Measurements from ENCODE around the gene TYW5.
"Not testable (repeated sequence)": the region's sequence is repeated elsewhere in the genome, so short reads cannot be mapped to it uniquely, and the experiment has no call there.

The TYW5 gene

DNA sequence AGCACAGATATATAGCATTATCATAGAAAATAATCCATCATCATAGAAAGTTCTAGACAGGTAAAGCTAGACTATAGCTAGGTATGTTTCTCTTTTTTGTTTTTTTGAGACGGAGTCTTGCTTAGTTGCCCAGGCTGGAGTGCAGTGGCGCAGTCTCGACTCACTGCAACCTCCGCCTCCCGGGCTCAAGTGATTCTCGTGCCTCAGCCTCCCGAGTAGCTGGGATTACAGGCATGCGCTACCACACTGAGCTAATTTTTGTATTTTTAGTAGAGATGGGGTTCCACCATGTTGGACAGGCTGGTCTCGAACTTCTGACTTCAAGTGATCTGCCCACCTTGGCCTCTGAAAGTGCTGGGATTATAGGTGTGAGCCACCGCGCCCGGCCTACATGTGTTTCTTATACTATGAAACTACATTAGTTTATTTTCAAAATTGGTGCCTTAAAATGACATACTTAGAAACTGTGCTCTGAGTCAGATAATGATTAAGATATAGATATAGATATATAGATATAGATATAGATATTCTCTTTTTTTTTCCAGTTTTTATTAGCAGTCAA lies 42.7 kb downstream of the TYW5 start:
- FAIRE-seq: not testable (repeated sequence)

DNA sequence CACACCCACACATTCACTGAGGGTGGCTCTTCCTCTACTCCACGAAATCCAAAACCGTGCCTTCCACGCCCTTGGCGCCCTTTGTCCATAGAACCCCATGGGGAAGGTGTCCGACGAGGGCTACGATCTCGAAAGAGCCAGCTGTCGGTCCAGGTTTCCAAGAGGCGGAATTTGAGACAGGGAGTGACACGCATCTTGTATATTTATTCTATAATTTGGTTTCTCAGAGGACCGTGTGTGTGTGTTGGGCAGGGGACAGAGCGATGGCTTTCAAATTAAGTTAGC lies 43.5 kb downstream of the TYW5 start:
- no peak for FAIRE-seq

DNA sequence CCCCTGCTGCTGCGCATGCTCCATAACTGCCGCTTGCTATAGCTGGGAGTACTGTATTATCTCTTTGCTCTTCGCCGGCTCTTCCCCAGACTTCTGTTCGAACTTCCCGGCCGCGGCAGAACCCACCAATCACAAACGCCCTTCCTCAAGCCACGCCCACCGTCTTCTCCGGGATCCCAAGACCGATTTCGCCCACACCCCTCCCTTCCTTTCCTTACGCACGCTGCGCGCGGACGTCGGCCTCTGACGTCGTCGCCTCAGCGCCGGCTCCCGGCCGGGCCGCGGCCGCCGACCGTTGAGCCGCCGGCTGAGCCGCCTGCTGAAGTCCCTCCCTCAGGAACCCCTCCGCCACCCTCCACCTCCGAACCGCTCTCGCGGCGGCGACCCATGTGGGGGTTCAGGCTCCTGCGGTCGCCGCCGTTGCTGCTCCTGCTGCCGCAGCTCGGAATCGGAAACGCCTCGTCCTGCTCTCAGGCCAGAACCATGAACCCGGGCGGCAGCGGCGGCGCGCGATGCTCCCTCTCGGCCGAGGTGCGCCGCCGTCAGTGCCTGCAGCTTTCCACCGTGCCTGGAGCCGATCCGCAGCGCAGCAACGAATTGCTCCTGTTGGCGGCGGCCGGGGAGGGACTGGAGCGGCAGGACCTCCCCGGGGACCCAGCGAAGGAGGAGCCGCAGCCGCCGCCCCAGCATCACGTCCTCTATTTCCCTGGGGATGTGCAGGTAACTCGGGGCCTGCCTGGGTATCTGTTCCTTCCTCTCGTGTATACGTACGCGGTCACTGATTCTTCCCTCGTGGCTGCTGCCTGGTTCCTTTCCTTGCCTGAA lies 44.0 kb downstream of the TYW5 start, which contains the start of gene C2orf69:
TSS of gene C2orf69 (plus strand) at position 242 of the 825 bp plus-strand sequence. CDS start at position 388, 146 bp downstream.
- peak; percentile 93 for FAIRE-seq

DNA sequence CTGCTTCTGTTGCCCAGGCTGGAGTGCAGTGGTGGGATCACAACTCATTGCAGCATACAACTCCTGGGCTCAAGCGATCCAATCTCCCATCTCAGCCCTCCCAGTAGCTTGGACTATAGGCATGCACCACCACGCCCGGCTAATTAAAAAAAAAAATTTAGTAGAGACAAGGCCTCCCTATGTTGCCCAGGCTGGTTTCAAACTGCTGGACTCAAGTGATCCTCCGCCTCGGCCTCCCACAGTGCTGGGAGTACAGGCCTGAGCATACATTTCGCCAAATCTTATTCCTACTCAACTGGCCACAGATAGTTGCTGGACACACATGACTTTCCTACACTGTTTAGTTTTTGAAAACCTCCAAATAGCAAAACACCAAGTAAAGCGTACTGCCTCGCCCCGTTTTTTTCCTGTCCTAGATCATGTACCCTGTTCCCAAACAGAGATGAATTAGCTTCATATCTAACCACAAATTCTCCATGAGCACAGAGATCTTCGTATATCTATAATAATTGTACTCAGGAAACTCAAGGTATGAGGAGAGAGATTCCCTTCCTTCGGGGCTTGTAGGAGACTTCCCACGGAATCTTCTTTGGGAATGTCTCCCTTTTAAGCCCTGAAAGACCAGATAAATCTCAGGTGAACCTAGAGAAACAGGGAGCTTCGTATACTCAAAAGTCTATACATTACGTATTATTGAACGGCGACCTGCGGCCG lies 44.8 kb downstream of the TYW5 start:
- no peak for FAIRE-seq

DNA sequence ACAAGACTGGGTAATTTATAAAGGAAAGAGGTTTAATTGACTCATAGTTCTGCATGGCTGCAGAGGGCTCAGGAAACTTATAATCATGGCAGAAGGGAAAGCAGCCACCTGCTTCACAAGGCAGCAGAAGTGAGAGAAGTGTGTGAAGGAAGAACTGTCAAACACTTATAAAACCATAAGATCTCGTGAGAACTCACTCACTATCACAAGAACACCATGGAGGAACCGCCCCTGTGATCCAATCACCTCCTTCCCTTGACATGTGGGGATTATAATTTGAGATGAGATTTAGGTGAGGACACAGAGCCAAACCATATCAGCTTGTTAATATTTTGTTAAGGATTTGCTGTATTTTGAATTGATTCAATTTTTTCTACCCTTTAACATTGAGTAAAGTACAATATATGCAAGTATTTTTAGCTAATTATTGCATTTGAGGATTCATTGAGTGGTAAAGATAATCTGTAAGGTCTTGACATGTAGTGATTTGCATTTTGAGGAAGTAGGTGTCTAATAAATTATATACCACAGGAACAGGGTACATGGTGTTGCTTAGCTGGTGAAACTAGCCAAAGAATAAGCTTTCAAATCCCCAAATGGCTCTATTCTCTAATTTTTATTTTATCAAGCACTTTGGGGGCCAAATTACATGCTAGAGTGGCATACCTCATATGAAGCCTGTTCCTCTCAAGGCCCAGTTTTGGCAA lies 48.1 kb downstream of the TYW5 start:
- no peak for FAIRE-seq

DNA sequence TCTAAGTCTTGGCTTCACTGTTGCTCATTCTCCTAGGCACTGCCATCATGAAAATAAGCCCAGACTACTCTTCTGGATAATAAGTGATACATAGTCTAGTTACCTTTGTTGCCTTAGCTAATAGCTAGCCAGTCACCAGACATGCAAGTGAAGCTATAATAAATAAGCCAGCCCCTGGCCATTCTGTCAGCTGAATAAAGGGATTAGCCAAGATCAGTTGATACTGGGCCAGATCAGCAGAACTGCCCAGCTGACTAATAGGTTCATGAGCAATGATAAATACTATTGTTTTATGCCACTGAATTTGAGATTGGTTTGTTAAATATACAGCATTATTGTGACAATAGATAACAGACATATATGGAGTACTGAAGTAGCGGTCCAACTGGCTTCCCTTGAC lies 52.2 kb downstream of the TYW5 start:
- no peak for FAIRE-seq

DNA sequence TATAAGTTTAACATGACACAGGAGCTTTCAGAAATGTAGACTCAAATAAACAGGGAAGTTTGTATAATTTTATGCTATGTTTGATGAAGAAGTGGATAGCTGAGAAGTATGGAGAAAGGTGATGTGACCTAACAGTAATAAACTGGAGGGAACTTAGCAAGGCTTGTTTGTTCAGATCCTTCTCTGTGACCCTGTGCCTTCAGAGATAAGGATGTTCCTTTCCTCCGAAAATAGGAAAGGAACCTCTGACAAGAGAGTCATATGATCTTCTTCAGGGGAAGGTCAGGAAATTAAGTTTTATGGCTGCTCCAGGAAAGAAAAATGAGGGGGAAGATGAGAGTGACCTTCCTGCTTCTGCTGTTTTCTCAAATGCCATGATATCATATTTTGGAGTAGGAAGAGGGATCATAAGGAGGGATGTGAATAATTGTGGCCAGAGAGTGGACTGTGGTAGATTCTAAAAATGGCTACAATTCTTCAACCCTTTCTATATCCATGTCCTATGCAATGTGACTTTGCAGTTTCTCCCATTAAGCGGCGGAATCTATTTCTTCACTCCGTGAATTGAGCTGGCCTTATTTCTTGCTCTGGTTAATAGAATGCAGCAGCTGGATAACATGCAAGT lies 52.7 kb downstream of the TYW5 start:
- no peak for FAIRE-seq

DNA sequence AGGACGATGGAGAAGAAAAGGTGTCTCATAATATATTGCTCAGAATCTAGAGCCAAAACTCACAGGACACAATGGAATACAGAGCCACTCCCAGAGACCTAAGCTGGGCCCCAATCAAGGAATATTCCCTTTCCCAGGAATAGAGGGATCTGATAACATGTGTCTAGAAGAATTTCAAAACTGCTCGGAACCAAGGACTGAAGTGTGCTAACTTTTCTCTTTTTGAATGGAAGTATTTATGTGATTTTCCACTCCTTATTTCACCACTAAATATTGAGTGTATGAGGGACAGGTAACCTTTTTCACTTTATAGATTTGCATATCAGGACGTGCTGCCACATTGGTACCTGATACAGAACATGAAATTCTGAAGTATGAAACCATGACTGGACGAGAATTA lies 53.3 kb downstream of the TYW5 start:
- FAIRE-seq: no peak

DNA sequence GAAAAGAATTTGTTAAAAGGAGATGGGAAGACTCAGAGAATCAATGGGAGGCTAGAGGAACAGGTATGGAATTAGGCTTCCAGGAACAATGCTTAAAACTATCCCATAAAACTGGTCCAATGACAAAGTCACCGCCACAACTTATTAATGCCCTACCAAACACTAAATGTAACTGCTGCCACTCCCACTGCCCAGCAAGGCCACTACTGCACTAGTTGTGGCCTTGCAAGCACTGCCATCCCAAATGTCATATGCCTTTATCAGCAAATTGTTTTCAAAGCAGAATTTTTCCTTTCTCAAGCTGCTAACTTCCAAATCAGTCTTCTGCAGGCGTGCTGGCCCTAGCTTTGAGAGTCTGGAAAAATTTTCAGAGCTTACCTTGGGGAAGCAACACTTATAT lies 58.7 kb downstream of the TYW5 start:
- FAIRE-seq: no peak

DNA sequence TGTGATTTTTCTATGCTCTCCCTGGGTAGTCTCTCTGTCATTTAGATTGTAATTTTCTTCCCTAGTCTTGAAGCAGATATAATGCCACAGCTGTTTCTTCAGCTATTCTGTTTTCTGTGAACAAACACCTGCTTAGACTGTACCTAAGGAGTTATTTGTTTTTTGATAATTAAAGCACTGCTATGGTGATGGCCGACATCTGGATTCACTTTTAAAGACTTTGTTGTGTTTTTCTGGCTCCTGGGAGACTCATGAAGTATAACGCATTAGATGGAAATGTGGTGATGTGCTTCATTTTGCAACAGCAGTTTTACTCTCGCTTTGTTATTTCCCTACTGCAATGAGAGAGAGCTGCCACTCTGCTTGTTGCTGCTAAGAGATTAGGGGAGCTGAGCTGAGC lies 59.9 kb downstream of the TYW5 start:
- FAIRE-seq: no peak

DNA sequence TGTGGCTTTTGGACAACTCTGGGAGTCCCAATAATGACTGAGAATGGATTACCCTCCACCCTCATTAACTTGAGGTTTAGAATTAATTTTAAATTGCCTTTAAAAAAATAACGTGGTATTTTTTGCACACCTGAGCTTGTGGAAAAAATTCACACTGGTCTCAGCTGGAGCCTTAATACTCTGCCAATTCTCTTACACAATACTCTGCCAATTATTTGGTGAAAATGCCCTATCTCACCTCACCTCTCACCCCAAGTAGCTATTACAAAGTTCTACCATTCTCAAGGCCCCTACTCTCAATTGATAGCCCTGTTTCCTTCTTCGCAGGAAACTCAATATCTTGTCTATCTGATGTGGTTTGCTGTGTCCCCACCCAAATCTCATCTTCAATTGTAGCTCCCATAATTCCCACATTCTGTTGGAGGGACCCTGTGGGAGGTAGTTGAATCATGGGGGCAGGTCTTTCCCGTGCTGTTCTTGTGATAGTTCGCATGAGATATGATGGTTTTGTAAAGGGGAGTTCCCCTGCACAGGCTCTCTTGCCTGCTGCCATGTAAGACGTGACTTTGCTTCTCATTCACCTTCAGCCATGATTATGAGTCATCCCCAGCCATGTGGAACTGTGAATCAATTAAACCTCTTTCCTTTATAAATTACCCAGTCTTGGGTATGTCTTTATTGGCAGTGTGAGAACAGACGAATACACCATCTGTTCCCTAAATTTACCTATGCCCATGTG lies 71.6 kb downstream of the TYW5 start:
- no peak for FAIRE-seq

DNA sequence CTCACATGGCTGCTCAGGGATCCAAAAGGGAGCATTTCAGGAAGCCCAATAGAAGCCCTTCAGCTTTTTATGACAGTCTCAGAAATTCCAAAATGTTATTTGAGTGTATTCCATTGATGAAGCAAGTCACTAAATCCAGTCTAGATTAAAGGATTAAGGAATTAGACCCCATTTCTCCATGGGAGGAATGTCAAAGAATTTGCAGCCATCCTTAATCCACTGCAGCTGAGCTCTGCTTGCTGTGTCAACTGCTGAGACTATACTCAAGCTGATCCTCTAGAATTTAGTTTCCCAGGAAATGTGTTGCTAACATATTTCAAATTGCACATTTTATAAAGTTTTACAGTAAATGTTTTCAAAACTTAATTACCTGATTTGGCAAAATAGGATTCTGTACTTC lies 72.6 kb downstream of the TYW5 start:
- no peak for FAIRE-seq
